Type B pancreatic cell (in vitro differentiated cells): Measurements from ENCODE around the gene ARHGAP8. TPM values are rescaled to one million over a fixed set of nuclear protein-coding genes. Genes with fewer than 3 reads are reported as not detected.

Experiments used
- DNase-seq: peaks from one replicate; pipeline ENCODE4 v3.0.0; 2021; ENCODE audit warnings: mixed read lengths; ENCODE audit not compliant: unreplicated experiment; ENCODE audit errors: extremely low spot score
- H3K27ac Mint-ChIP-seq: 2 replicates; pipeline ENCODE4 v1.8.0; 2021; ENCODE audit warnings: mild to moderate bottlenecking, mixed read lengths
- H3K27me3 Mint-ChIP-seq: 2 replicates; pipeline ENCODE4 v1.8.0; 2021; ENCODE audit warnings: mixed read lengths
- H3K36me3 Mint-ChIP-seq: 2 replicates; pipeline ENCODE4 v1.8.0; 2021; ENCODE audit warnings: mixed read lengths
- H3K4me1 Mint-ChIP-seq: one replicate; pipeline ENCODE4 v1.8.0; 2021; ENCODE audit warnings: mixed read lengths; ENCODE audit not compliant: unreplicated experiment
- H3K4me3 Mint-ChIP-seq: 2 replicates; pipeline ENCODE4 v1.8.0; 2021; ENCODE audit warnings: mild to moderate bottlenecking, mixed read lengths
- H3K9me3 Mint-ChIP-seq: 2 replicates; pipeline ENCODE4 v1.8.0; 2021; ENCODE audit warnings: mixed read lengths
- CTCF ChIP-seq: fragments of 200-600 bp; sonication (generic); conservative IDR thresholded peaks from 2 replicates; pipeline ENCODE4 v1.5.0; 2021; ENCODE audit warnings: antibody characterized with exemption, mild to moderate bottlenecking
- total RNA-seq: library from RNA; stranded (reverse); gene quantifications from 2 replicates; pipeline ENCODE4 v1.2.1, GENCODE V29; 2021; ENCODE audit warnings: low replicate concordance

Gene ARHGAP8
- total RNA-seq, 1 donor from 2014 or later = 18.0 TPM

DNA sequence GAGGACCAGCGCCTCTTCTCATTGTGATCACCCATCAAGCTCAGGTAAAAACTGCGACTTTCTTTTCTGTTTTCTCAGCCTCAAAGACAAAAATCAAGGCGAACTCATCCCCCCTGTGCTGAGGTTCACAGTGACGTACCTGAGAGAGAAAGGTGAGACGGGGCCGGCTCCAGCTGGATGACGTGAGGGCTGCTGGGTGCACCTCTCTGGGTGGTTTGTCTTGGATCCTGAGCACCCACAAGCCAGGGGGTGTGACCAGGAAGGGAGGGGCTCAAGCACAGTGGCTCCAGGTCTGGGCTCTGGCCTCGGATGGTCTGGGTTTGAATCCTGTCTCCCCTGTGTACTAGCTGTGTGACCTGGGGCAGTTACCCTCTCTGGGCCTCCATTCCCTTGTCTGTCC, 92.8 kb downstream of the ARHGAP8 start:
- H3K36me3 Mint-ChIP-seq = no peaks in the 10 kb centered on the region
- no peak for DNase-seq
- no peaks in the 10 kb centered on the region for H3K27me3 Mint-ChIP-seq
- H3K4me1 Mint-ChIP-seq = no peaks in the 10 kb centered on the region
- H3K27ac Mint-ChIP-seq = no peak overlapping the region
- no peak for TF ChIP-seq CTCF
- H3K9me3 Mint-ChIP-seq = no peaks in the 10 kb centered on the region
- H3K4me3 Mint-ChIP-seq = no peak overlapping the region

DNA sequence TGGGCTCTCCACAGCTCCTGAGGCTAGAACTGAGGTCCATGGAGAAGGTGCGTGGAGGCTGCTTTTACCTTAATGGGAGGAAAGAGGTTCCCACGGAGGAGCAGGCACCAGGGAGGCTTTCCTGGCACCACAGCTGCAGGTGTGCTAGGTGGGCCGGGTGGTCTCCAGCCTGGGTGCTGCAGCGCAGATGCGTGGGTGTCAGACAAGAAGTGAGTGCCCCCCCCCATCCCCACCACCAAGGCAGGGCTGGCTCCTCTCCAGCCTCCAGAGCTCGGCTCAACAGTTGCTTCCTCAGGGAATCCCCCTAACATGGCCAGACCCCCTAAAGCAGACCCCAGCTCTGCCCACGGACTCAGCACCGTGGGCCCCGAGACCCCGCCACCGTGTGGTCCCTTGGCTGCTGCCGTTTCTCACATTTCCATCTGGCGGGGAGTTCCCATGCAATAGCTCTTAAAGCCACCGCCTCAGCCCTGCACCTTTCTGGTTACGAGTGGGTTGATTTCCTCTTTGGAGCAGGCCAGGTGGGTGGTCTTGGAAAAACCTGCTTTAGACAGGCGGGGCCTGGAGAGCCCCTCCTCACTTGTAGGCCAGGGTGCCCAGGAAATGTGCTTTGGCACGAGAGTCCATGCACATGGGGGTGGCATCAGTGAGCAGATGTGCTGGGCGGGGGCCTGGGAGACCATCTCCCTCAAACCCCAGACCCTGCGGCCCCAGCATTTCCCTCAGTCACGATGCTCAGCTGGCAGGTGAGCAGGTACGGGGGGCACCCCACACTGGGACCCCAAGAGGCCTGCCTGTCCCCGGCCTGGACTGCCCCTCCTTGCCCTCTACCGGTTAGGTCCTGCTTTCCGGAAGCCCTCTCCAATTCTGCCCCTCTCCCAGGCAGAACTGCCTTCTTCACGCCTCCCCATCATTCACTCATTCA, 93.7 kb downstream of the ARHGAP8 start:
- H3K4me3 Mint-ChIP-seq = no peak overlapping the region
- TF ChIP-seq CTCF = no peak
- DNase-seq = no peak
- H3K4me1 Mint-ChIP-seq = no peaks in the 10 kb centered on the region
- H3K27me3 Mint-ChIP-seq = no peaks in the 10 kb centered on the region
- no peak overlapping the region for H3K27ac Mint-ChIP-seq
- H3K36me3 Mint-ChIP-seq = no peaks in the 10 kb centered on the region
- H3K9me3 Mint-ChIP-seq = no peaks in the 10 kb centered on the region

- Mint-ChIP-seq H3K4me1 (no peaks in the 10 kb centered on the region), H3K9me3 (no peaks in the 10 kb centered on the region), H3K4me3 (no peak overlapping the region), H3K36me3 (no peaks in the 10 kb centered on the region), H3K27me3 (no peaks in the 10 kb centered on the region), H3K27ac (no peak overlapping the region)
- TF ChIP-seq CTCF = no peak
- no peak for DNase-seq
These were observed 94.4 kb downstream of the ARHGAP8 start for GRCh38 chr22:44846726-44847275.

DNA sequence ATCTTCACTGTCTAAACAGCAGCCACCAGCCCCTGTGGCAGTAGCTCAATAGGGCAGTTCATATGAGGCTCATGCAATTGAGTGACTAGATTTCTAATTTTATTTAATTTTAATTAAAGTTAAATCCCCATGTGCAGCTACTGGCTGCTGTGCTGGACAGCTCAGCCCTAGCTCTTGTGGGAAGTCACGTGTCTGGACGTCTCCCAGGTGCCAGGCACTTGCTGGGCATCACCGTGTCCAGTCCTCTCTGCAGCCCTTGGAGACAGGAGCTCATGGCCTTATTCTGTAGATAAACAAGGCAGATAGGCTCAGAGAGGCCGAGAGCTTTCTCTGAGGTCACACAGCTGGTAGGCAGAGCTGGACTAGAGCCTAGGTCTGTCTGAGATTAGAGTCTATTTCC, 95.0 kb downstream of the ARHGAP8 start:
- Mint-ChIP-seq H3K9me3 (no peaks in the 10 kb centered on the region), H3K4me1 (no peaks in the 10 kb centered on the region), H3K27me3 (no peaks in the 10 kb centered on the region), H3K27ac (no peak overlapping the region), H3K36me3 (peaks cover 2% of the 10 kb centered on the region), H3K4me3 (no peak overlapping the region)
- no peak for DNase-seq
- TF ChIP-seq CTCF = no peak

DNA sequence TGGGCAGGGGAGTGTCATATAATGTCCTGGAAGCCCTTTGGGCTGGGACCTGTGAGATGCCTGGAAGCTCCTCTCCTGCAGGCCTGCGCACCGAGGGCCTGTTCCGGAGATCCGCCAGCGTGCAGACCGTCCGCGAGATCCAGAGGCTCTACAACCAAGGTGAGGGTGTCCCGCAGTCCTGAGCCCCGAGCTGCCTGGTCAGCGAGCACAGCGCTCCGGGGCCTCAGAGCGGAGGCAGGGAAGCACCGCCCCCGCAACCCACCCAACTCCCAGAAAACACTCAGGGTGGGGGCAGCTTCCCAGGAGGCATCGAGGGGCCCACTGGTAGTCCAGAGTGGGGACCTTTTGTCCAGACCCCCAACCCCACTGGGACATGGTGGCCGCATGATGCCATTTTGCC, 95.5 kb downstream of the ARHGAP8 start:
- no peak for DNase-seq
- Mint-ChIP-seq H3K27ac (no peak overlapping the region), H3K27me3 (no peaks in the 10 kb centered on the region), H3K4me1 (no peaks in the 10 kb centered on the region), H3K36me3 (peaks cover 4% of the 10 kb centered on the region), H3K4me3 (no peak overlapping the region), H3K9me3 (no peaks in the 10 kb centered on the region)
- no peak for TF ChIP-seq CTCF
